NCI-H82 treated with DMSO at 0.1 percent for 48 hours (cell line): ENCODE measurements around the gene COL9A3.

ENCODE experiments used
- DNase-seq: peaks from one replicate; lab custom pipeline; 2025; ENCODE audit not compliant: unreplicated experiment; lab: John Stamatoyannopoulos, UW

Gene COL9A3

DNA sequence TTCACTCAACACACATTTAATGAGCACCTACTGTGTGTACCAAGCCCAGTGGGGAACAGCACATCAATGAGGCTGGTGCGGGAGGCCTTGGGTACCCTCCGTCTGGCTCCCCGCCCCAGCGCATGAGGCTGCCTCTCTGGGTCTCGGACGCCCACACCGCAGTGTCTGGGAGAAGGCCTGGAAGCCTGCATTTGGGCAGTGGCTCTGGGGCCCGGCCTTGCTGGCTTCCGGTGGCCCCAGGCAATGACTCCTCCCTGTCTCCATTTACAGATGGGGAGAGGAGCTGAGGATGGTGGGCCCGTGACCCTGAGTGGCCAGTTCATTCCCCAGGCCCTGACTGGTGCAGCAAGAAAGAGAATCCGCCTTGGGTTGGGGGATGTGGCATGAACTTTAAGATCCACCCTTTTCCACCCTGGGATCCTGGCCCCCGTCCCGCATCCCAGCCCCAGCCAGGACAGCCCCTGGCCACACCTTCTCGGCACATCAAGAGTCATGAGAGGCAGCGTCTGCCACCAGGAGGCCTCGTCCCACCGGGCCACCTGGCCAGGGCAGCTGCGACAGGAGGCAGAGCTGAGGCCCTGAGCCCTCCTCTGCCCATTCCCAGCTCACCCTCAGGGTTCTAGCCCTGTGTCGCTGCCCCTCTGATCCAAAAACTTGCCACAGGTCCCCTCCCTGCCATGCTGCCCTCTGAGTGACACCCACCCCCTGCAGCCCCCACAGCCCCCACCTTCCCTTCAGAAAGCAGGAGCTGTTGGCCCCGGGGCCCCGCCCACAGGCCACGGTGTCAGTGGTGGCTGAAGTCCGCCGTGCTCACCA, 38.0 kb upstream of the COL9A3 start:
- DNase-seq = no peak

DNA sequence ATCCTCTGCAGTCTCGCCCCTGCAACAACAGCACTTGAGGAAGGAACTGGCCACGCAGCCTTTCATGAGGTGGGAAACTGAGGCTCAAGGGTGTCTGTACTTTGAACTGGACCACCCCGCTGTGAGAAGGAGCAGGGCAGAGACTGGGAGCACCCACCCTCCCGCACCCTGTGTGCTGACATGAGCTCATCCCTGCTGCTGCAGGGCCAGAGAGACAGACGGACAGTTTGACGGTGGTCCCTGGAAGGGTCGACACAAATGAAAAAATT, 37.5 kb upstream of the COL9A3 start:
- no peak for DNase-seq

DNA sequence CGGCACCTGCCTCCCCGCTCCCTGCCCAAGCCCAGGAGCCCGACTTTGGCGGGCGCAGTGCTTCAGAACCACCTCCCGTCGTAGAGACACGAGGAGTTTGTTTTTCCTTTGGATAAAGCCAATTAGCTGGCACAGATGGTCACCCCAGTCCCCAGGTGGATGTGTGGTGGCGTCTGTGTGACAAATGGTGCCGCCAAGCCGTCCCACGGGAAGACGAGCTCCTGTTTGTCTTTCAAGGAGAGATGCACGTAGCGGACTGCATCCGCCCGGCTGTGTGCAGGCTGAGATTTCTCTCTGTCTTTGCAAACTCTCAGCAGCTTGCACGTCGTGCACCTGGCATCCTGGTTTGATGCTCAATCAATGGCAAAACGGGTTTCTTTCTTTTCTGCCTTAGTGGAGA, 36.6 kb upstream of the COL9A3 start:
- peak; percentile 85 for DNase-seq

DNA sequence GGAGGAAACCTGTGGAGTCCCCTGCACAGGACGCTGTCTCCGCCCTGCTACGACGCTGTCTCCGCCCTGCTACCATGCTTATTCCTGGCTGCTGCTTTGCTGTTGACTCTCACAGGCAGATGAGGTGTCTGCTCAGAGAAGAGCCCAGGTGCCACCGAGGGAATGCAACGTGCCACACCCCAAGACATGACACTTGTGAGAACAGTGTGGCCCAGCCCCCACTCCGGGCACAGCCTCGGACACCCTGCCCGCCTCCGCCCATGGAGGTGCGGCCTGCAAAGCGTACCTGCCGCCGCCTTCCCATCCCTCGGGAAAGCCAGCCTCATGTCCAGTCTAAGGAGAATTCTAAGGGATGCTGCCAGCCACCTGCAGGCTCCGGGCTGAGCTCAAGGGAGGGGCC, 36.2 kb upstream of the COL9A3 start:
- no peak for DNase-seq

DNA sequence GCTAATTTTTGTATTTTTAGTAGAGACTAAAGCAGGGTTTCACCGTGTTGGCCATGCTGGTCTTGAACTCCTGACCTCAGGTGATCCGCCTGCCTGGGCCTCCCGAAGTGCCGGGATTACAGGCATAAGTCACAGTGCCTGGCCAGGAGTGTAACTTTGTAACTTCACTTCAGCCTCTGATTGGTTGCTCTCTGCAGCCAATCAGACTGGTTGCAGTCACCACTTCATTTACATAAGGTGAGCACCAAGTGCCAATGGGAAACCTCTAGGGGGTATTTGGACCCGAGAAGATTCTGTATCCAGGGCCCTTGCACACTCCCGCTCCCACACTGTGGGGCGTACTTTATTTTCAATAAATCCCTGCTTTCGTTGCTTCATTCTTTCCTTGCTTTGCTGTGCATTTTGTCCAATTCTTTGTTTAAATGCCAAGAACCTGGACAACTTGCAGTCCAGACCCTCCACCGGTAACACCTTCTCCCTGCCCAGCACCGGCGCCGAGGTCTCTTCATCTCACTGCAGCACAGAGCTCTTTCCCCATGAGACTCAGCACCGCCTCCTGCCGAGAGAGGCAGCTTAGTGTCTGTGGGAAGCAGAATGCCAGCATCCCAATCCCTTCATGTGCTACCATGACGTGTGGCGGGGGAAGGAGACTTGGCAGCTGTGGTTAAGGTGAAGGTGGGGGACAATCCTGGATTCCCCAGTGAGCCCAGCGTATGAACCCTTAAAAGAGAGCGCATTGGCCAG, 34.5 kb upstream of the COL9A3 start:
- peak; percentile 39 for DNase-seq

DNA sequence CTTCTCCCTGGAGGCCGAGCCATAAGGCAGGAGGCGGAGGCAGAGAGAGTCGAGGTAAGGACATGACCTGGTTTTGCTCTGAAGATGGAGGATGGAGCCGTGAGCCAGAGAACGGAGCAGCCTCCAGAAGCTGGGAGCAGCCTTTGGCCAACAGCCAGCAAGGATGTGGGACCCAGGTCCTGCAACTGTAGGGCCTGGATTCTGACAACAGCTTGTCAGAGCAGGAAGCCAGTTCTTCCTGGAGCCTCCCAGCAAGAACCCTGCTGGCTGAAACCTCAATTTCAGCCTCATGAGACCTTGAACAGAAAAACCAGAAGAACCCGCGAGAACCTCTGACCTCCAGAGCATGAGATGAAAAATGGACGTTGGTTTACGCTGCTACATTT, 34.0 kb upstream of the COL9A3 start:
- DNase-seq = no peak

DNA sequence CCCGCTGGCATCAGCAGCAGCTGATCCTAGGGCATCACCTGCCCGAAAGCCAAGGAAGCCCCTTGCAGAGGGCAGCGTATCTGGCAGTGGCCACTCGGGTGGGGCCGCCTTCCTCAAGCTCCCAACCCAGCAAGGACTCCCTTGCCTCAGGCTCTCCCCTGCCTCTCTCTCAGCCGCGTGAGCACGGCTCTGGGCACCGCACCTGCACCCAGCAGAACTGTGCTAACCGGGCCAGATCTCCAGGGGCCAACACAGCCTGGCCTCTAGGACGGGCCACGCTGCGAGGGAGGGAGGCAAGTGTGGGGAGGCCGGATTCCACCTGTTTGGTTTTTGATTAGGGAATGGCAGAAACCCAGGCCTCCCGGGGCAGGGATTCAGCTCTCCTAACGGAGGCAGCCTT, 32.4 kb upstream of the COL9A3 start:
- DNase-seq = no peak

DNA sequence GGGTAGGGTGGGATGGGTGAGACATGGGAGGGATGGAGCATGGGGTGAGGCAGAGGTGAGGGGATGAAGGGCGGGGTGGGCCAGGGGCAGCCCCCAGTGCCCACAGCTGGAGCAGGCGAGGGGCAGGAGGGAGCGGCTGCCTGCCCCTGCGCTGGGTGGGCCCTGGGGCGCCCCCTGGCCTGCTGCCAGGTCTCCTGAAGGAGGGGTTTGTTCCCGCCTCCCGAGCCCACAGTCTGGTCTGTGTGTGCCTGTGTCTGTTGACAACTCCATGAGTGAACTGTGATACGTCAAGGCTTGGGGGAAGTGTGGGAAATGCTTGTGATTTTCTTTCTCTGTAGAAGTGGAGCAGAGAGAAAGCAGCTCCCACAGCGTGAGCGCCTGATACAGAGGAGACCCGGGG, 31.5 kb upstream of the COL9A3 start:
- DNase-seq = no peak

DNA sequence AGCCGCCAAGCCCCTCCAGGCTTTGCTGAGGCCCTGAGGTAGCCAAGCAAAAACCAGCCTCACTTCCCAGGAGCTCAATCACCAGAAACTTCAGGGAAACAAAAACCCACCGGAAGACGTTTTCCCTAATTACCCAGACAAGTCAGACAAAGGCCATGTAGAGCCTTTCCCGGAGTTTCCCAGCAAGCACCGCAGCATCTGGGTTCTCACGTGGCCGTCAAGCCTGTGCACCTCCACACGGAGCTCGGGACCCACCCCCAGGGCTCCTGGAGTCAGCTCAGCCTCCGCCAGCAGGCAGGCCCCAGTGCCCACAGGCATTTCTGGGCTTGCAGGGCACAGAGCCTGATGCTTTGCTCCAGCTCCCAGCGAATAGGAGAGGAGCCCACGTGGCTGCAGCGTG, 30.7 kb upstream of the COL9A3 start:
- DNase-seq = no peak

DNA sequence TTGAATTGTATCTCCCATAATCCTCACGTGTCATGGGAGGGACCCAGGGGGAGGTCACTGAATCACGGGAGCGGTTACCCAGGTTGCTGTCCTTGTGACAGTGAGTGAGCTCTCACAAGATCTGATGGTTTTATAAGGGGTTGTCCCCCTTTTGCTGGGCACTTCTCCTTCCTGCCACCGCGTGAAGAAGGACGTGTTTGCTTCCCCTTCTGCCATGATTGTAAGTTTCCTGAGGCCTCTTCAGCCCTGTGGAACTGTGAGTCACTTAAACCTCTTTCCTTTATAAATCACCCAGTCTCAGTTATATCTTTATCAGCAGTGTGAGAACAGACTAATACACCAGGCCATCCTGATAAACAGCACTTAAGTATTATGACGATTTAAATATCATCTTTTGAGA, 29.5 kb upstream of the COL9A3 start:
- no peak for DNase-seq

DNA sequence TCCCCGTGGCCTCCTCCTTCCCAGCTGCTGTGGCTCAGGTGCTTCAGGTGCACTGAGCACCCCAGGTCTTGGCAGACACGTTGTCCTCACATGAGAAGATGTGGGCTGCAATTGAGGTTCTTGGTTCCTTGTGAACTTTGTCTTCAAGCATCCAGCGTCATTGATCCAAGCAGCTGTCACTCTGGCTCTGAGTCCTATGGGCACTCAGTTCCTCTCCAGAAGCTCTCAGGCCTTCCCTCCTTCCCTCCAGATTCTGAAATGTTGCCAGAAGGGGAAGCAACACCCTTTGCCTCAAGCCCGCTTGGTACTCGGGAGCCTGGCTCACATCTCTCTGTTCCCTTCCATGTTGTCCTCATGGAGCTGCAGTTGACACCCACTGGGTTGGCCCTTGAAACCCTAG, 29.0 kb upstream of the COL9A3 start:
- no peak for DNase-seq

DNA sequence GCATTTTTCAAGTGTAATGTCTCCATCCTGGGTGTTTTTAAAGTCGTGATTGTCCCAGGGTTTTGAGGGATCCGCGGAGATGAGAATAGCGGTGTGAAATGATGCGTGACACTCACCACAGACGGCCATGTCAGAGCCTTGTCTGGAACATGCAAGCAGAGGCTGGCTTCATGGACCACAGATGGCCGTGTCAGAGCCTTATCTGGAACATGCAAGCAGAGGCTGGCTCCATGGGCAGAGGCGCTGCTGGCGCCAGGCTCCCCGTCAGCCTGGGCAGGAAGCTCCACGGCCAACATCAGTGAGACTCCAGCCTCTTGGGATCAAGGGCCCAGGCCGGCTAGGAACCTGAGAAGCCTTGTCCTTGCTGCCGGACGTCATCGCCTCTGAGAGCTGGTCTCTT, 28.2 kb upstream of the COL9A3 start:
- DNase-seq = no peak

DNA sequence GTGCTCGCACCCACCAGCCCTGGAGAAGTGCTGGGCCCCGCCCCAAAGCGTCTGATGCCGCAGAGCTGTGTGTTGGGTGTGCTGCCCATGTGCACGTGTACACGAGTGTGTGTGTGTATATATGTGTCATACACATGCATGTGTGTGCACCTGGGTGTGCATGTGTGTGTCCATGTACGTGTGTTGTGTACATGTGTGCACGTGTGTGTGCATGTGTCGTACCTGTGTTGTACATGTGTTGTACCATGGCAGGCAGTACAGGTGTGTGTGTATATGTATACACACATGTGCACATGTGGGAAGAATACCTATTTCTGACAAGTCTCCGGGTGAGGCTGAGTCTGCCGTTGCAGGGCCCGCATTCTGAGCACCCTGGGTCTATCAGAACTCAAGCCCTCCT, 26.8 kb upstream of the COL9A3 start:
- no peak for DNase-seq

DNA sequence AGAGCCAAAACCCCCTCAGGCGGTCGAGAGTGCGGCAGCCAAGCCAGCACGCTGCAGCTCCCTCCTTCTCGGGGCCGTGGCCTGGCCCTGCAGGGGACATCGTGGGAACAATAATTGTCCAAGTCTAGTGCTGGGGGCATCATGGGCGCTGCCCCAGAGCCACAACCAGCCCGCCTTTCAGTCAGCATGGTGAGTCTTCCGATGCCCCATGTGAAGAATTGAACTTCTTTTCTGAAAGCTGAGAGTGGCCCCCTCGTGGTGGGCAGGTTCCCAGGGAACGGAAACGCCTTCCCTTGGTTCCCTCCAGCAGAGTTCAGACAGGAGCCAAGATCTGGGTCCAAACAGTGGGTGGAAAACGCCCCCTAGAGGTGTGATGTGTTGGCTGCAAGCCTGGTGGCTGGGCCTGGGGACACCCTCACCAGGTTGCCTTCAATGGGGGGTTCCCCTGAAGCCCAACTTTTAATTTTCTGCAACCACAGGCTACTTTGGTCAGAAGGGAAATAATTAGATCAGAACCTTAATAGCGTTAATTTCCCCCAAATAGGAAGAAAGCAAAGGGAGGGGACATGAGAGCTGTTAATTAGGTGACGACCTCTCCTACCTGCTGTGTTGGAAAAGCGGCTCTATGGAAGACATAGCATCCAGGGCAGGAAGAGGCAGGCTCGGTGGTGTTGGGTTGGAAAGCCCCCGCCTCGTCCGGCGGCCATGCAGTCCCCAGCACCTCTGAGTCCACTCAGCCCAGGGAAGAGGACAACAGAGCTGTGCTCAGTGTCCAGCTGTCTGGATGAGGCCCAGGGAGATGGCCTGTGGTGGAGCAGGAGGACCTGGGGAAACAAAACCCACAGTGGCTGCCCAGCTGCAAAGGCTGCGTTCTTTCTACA, 25.3 kb upstream of the COL9A3 start:
- DNase-seq = peak; percentile 85

DNA sequence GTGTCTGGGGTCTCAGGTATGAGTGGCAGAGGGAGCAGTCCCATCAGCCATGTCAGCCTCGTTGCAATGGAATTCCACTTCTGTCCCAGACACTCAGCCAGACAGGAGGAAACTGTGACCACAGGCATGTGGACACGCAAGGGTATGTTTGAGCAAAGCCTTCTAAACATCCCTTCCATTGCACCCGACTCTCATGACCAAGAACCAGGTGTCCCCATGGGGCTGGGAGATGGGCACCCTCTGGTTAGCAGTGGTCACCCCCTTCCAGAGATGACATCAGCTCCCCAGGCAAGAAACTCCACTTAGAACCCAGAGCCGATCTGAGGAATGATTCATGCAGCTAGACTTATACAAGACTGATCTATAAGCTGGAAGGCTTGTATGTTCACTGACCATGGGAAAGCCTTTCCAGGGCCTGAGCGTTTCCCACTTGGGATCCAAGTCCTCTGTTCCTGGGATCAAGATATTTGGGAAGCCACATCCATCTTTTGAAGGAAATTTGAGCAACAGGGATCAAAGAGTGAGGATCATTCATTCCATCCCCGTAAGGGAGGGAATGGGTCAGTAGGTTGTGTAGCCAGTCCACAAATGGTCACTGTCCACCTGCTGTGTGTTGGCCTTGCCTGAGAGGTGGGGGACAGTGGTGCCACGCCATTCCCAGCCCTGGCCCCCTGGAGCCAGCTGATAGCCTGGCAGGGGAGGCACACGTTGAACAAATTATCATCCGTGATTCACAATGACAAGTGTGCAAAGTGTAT, 24.5 kb upstream of the COL9A3 start:
- no peak for DNase-seq

DNA sequence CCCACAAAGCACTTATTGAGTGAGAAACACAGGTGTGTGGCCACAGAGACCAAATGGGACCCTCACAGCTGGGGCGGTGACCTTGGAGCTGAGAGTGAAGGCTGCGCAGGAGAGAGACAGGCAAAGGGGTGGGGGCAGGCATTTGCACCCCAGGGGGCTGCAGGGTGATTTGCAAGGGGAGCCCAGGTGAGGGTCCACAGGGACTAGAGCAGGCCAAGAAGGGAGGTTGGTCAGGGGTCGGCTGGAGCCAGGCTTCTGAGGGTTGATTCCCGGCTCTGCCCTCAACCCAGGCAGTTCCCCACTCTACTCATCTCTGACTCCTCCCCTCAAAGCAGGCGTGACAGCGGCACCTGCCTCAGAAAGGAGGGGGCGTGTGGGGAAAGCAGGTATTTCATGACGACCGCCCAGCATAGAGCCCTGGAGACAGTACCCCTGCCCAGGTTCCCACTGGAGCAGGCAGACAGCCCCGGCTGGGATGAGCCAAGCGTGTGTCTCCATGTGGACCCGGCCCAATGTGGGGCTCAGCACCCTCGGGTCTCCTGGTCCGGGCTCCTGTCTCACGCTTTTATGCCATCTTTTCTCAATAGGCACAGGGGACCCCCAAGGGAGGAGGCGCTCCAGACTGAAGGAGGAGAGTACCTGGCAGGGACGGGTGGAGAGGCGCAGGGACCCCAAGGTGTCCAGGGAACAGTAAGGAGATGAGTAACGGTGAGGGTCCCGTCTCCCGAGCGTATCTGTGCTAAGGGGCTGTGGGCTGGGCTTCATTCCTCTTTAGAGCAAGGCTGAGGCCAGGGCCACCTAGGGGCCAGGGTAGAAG, 23.7 kb upstream of the COL9A3 start:
- no peak for DNase-seq

DNA sequence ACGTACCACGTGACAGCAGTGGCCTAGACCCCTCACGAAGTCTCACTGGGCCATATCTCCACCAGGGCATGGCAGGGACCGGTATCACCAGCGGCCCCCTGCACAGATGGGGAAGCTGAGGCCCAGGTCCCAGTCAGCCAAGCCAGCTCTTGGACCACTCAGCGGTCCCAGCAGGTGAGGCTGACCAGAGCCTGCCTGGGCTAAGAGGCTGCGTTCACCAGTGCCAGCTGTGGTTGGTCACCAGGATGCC, 23.2 kb upstream of the COL9A3 start:
- DNase-seq = no peak

DNA sequence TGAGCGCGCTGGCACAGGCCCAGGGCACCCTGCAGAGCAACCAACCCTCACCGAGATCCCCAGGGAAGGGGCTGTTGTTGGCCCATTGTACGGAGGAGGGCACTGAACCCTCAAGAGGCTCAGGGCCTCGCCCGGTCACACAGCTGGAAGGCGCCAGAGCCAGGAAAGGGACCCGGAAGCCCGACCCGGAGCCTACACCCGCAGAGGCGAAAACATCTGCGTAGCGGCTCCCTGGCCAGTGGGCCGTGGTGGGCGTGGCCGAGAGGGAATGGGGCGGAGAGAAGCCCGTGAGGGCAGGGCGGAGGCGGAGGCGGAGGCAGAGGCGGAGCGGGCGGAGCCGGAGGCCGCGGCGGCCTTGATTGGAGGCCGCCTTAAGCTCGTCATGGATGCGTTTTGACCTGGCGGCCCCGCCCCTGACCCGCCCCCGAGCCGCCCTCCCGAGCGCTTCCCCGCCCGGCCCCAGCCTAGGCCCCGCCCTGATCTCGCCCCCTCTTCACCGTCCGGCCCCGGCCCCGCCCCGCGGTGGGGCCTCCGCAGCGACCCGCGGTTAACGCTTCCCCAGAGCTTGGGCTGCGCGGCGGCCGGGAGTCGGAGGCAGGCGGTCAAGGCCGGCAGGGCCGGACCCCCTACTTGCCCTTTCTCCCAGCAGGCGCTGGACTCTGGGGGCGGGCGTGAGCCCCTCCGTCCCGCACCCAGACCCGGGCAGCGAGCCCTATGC, 22.7 kb upstream of the COL9A3 start:
- DNase-seq = peak; percentile 57

DNA sequence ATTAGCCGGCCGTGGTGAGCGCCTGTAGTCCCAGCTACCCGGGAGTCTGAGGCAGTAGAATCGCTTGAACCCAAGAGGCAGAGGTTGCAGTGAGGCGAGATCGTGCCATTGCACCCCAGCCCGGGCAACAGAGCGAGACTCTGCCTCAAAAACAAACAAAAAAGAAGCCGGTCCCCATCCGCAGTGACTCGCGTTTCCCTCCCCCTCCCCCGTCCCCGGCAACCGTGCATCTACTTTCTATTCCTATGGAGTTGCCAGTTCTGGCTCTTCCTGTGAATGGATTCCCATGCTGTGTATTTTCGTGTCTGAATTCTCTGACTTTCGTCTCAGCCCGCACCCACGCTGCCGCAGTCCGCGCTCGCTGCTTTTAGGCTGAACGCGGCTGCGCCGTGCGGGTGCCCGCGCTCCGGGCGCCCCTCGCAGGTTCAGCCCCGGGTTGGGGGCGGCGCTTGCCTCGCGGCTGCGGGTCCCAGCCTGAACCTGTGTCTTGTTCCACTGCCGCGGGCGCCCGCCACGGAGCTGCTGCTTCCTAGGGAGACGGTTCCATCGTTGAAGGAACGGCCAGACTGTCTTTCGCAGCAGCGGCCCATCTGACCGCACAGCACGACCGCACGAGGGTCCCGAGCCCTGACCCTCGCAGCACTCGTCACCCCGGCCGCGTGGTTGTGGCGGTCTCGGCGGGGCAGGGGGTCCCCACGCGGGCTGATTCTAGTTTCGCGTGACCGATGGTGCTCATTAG, 21.7 kb upstream of the COL9A3 start:
- peak; percentile 47 for DNase-seq
